Measurements from ENCODE around the gene MYL4.
"Not testable (repeated sequence)": the region's sequence is repeated elsewhere in the genome, so short reads cannot be mapped to it uniquely, and the experiment has no call there.

MYL4 gene

DNA sequence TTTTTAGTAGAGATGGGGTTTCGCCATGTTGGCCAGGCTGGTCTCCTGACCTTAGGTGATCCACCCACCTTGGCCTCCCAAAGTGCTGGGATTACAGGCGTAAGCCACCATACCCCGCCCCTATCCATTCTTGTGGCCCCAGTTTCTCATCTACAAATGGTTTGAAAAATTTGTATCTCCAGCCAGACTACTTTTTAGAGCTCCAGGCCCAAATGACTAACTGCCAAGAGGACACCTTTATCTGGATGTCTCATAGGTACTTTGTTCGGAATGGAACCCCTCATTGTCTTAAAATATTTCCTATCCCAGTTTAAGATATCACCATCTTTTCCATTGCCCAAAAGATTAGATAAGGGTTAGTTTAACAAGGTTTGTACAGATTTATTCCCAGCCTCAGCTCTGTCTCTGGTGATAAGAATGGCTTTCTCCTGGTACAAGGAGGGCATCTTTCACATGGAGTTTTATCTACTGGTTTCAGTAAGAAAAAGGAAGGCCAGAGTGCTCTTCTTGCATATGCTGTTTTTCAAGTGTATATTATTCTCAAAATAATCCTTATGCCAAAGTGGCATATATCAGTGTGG lies 15.1 kb upstream of the MYL4 start:
- DNase-seq (ENCODE audit: low read depth): no peak

DNA sequence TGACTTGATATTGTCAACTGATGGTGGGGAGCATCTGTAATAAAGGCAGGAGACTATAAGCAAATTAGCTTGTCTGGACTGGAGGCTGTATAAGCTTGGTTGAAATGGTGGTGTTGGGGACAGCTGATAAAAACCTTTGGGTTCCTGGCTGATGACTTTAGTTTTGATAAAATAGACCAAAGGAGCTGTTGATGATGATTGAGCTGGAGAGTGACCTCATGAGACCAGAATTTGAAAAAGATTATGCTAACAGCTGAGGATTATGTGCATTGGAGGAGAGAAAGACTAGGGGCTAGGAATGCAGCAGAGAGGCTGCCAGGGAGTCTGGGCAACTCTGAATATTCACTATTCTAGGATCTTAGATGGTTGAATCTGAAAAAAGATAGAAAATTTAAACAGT lies 11.3 kb upstream of the MYL4 start:
- DNase-seq (ENCODE audit: low read depth): peak; percentile 19

DNA sequence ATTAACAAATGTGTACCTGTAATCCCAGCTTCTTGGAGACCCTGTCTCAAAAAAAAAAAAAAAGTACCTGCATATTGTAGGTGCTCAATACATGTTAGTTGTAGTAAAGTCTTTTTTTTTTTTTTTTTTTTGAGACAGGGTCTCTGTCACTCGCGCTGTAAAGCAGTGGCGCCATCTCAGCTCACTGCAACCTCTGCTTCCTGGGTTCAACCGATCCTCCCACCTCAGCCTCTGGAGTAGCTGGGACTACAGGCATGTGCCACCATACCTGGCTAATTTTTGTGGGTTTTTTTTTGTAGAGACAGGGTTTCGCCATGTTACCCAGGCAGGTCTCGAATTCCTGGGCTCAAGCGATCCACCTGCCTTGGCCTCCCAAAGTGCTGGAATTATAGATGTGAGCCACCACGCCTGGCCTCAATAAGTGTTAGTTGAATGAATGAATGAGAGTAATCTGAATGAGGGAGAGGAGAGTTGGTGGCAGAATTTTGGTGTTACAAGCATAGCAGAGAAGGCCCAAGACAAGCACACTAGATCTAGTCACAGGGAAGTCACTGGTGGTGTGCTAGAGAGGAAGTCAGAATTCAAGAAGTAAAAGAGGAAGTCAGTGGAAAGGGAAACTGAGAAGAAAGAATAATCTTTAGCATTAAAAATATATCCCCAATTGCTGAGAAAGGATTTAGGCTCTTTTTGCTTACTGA lies 9.4 kb upstream of the MYL4 start:
- no peak for DNase-seq (ENCODE audit: low read depth)

DNA sequence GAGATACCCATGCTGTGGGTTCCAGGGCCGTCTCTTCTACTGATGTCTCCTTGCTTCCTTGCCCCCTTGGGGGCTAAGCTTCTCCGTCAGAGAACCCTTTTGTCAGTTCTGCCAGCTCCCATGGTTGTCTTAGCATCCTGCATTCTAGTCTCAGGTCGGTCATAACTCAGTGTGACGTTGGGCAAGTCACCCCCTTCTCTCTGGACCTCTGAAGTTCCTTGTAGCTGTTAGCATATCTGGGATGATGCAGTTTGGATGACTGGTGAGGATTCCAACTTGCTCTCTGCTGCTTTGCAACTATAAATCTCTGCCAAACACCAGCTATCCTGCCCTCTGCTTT lies 8.9 kb upstream of the MYL4 start:
- no peak for DNase-seq (ENCODE audit: low read depth)

DNA sequence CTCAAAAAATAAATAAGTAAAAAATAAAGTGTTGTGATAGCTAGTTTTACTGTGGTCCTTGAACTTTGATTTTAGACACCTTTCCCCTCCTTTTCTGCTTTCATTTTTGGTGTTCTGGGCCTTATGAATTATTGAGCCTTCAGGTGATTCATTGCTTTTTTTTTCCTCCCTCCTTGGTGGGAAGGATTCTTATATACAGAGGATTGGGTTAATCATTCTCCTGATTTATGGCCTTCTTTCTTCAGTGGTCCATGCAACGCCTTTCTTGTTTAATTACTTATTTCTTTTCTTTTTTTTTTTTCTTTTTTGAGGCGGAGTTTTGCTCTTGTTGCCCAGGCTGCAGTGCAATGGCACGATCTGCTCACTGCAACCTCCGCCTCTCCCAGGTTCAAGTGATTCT lies 8.0 kb upstream of the MYL4 start:
- DNase-seq (ENCODE audit: low read depth): no peak

DNA sequence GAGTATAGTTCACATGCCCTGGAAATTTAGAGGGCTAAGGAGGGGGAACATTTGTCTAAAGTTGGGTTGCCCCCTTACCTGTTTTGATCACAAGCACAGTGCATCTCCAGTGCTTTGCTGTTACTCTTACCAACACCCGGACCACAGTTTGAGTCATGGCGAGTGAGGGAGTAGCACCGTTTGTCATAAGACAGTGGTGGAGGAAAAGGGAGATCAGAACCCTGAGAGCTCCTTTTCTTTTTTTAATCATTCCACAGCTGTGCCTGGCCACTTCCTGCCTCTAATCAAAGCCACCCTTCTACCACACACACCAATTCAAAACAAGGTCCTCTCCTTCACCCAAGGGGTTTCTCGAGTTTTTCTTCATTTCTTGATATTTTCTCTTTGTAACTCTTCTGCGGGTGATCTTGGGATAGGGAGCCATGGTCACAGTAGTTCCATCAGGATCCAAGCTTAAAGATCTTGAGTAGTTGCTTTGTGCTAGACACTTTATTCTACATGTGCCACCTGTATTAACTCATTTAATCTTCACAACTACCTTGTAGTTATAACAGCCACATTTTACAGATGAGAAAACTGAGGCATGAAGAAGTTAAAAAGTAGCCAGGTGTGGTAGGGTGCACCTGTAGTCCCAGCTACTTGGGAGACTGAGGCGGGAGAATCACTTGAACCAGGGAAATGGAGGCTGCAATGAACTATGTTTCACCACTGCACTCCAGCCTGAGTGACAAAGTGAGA lies 5.0 kb upstream of the MYL4 start:
- DNase-seq (ENCODE audit: low read depth): peak; percentile 48

DNA sequence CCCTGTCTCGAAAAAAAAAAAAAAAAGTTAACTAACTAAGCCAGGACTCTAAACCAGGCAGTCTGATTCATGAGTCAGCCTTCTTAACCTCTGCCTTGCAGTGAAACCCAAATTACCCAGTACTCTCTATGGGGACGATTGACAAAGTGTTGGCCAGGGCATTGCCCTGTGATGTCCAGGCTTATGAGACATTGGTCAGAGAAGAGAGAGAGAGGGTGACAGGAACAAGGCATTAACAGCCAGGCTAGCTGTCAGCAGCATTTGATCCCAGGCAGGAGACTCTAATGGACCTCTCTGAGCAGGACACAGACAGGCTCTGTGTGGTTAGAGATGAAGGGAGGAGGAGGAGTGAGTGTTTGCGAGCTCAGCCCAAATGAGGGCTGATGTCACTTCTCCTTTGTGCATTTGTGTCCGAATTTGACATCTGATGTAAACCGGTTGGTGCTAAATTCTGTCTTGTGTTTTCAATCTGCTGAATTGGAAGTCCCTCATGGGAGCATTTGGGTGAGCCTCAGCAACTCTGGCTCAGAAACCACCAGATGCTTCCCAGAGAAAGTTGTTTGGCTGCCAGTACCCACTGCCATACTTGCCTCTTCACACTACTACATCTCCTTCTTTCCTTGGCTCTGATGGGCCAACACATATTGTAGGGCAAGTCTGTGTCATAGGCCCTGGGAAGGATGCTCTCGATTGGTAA lies 4.3 kb upstream of the MYL4 start:
- DNase-seq (ENCODE audit: low read depth): peak; percentile 17

DNA sequence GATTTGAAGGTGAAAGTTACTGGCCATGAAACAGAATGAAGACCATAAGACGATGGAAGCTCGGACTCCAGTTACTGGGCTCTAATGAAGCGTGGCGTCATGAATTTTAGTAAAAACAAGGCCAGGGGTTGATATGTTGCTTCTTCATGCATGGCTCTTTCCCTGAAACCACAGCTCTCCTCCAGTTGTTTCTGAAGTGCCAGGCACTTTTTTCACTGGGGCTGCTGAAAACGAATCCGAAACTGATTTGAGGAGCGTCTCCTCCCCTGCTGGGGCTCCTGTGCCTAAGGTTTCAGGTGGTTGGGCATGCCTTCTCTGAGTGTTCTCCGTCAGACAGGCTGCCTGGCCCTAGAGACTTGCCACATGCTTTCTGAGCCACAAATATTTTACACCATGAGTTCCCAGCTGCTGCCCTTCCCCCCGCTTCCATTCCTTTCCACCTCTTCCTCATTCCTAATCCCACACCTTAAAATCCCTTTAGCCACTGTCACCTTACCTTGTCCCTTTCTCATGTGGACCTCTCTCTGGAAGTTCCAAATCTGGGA lies 3.7 kb upstream of the MYL4 start:
- DNase-seq (ENCODE audit: low read depth): peak; percentile 76

DNA sequence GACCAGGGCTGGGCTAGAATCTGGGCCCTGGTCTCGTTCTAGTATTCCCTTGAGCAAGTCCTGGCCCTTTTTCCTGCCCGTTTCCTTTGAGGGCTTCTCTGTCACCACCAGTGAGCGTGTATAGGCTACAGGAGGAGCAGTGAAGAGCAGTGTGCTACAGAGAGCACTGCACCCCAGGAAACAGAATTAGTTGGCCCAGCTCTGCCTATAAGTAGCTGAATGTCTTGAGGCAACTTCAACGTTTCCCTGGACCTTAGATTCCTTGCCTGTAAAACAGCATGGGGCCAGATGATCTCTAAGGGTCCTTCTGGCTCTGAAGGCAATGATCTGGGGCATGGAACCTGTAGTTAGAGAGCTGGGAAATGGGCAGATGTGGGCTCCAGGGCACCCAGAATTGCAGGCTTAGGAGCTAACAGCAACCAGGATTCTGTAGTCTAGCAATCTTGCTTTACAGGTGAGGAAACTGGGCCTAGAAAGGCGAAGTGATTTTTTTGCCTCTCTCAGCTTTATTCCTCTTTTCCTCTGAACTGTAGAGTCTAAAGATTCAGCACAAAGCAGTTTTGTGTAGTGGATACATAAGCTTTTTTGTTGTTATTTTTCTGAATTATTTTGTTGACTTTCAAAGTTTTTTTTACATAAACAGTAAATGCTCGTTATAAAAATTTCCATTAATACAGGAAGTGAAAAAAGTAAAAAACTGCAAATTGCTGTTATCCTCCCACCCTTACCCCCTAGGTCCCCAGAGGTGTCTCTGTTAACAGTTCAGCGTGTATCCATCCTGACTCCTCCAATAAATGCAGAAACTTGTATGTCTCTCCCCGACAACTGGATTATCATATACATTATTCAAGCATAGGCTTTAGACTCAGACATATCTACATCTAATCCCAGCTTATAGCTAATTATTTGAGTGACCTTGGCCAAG lies 1.7 kb upstream of the MYL4 start:
- no peak for DNase-seq (ENCODE audit: low read depth)

DNA sequence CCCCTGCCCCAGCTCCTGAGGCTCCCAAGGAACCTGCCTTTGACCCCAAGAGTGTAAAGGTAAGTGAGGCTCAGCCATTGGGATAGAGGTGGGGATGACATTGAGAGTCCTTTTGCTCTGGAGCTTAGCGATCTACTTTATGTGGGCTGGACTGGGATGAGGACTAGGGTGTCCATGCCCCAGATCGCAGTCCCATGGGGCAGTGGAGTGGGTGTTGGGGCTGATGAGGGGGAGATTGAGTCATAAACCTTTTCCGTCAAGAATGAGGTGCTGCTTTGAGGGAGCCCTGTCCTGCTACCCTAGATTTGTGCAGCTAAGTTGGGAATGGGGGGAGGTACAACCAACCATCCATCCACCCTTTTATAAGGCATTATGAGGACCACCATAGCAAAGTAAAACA lies 351 bp downstream of the MYL4 start:
- no peak for DNase-seq (ENCODE audit: low read depth)

DNA sequence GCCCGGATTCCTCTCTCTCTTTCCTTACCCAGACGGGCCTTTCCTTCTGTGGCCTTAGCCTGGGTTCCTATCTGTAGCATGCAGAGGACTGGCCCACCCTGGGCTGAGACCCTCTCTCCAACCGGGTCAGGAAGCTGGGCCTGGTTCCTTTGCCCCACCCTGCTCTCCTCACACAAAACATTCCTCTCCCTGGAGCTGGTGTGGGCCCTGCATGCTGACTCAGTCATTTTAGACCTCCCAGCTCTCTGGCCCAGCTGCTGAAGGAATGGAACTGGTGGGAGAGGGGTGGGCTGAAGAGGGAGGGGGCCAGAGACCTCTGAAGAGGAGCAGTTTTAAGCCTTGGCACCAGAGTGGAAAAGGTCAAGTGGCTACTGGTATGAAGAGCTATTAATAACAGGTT lies 957 bp downstream of the MYL4 start:
- DNase-seq (ENCODE audit: low read depth): no peak

DNA sequence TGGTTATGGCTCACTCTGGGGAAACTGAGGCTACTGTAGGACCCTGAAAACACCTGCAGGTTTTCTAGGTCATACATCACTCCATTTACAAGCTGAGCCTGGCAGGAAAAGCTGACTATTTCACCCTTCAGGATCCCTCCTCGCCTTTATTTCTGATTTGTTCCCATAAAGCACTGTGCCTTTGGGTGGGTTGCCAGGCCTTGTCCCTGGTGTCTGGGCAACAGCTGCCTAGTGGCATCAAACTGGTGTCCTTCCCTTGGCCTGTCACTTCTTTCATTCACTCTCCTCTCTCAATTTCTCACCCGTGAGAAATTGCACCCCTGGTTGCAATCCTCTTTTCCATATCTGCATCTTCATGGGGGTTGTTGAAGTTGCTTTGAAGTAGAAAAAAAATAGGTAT lies 1.6 kb downstream of the MYL4 start:
- DNase-seq (ENCODE audit: low read depth): no peak

DNA sequence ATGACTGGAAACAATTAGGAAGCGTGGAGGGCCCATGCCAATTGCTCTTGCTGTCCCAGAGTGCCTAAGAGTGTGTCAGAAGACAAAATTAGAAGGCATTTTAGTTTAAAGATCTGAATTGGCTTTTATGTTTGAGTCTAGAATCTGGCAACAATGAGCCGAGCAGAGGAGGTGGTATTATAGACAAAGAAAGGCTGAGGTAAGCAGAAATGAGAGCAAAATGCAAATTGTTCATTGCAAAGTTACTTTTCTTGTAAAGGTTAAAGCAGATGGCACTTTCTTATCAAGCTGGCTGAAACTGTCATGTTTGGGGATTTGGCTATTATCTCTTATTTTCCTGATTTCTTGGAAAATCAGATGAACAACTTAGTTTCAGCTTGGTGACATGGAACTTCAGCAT lies 3.3 kb downstream of the MYL4 start:
- DNase-seq (ENCODE audit: low read depth): no peak

DNA sequence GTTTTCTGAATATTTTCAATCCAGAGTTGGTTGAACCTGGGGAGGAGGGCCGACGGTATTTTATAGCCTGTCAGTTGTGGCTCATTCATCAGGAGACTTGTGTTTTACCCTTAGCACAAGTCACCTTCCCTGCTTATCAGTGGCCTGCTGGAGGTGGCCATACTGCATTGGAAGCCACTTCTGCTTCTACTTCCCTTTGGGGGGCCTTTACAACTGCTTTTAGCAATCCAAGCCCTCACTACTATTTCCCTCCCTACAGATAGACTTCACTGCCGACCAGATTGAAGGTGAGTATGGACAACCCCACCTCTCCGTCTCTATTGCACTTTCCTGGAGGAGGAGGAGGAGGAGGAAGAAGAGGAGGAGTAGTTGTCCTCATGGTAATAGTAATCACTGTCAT lies 4.4 kb downstream of the MYL4 start:
- DNase-seq (ENCODE audit: low read depth): no peak

DNA sequence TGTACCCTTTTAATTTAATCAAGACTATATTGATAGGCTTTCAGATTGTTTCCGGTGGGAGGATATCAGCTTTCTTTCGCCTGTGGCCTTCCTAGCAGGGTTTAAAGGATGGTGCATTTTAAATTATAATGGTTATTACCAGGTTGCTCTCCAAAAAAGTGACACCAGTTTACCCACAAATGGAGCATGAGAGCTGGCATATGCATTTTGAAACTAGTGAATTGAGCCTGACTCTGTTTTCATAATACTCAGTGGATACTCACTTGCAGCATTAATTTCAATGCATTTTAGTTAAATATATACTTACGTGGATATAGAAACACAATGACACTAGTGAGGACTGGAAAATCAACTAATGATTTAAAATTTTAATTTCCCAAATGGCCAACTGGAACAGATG lies 5.8 kb downstream of the MYL4 start:
- DNase-seq (ENCODE audit: low read depth): no peak

DNA sequence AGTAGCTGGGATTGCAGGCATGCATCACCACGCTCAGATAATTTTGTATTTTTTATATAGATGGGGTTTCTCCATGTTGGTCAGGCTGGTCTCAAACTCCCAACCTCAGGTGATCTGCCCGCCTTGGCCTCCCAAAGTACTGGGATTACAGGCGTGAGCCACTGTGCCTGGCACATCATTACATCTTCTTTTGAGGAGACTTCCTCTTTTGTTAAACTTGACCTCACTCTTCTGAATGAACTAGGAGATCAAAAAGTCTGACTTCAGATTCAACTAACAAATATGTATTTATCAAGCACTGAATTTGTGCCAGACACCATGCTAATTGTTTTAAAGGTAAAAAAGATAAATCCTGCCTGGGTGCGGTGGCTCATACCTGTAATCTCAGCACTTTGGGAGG lies 7.7 kb downstream of the MYL4 start:
- not testable (repeated sequence) for DNase-seq (ENCODE audit: low read depth)

DNA sequence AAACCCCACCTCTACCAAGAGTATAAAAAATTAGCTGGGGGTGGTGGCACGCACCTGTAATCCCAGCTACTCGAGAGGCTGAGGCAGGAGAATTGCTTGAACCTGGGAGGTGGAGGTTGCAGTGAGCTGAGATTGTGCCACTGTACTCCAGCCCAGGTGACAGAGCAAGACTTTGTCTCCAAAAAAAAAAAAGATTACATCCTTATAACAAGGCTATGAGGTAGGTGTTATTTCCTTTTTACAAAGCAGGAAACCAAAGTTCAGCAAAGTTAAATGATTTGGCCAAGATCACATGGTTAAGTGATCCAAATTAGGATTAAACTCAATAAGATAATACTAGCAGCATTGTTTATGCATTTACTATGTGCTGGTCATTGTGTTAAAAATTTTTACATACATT lies 8.1 kb downstream of the MYL4 start:
- not testable (repeated sequence) for DNase-seq (ENCODE audit: low read depth)

DNA sequence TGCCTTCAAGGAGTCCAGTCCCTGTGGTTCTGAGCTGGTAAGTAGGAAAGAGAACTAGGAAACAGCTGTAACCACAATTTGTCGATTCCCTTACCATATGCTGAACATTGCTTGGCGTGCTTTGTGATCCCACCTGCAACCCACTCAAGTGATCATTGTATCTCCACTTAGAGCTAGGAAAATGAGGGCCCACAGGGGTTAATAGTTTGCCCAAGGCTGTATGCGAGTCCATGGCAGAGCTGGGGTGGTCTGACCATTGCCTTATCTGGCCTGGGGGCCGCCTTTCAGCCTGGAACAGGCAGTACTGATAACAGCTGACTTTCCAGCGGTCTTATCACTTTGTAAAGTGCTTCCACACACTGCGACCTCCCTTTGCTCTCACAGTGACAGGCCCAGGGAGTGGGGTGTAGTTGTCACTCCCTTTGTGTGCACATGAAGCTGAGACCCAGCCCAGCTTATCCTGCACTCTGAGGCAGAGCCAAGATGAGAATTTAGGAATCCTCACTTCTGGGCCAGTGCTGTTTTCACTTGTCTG lies 9.8 kb downstream of the MYL4 start:
- DNase-seq (ENCODE audit: low read depth): no peak

DNA sequence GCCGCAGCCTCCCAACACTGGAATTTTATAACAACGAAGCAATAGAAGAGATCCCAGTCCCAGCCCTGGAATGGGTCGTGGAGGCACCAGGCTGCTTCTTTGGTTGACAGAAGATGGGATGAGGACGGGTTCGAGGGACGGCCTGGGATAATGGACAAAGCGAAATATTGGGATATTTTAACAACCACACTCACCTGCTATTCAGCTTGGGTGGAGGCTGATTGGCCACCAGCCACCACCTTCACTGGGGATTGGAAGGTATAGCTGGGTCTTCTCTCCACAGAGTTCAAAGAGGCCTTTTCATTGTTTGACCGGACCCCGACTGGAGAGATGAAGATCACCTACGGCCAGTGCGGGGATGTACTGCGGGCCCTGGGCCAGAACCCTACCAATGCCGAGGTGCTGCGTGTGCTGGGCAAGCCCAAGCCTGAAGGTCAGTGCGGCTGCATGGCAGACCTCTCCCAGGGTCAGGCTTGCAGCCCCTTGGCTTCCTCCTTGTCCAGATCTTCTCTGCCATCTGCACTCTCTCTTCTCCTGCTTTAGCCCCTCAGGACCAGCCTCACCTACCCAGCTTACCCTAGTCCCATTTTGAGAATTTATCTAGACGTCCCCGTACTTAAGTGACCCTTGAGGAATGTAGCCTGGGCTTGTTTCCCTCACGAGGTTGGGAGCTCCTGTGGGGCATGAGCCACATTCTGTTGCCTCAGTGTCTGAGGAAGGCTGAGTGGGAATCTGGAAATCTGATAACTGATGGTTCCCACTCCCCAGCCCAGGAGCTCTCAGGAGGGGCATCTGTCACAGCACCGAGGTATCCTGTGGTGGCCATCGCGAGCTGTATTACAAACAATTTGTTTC lies 10.7 kb downstream of the MYL4 start:
- DNase-seq (ENCODE audit: low read depth): no peak

DNA sequence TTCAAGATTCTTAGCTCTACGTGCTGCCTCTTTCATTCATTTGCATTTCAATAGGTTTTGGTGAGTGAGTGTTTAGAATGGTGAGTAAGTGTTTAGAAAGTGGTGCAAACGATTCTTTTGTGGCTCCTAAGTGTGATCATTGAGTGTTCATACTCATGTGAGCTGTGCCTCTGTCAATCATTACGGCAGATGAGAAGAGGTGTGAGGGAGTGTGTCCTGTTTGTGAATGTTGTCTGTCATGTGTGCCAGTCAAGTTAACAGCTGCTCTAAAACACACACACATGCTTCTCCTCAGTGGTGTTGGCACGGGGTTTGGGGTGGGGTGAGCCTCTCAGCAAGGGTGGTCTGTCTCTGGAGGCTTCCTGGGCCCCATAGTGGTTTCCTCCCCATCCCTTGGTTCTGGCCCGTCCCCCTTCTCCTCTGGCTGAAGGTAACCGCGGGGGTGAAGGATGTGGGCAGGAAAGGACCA lies 11.4 kb downstream of the MYL4 start:
- no peak for DNase-seq (ENCODE audit: low read depth)

Measured in amniotic epithelial cell (primary cell).